GM21360 (cell line): ENCODE results near the gene SLF1.
A peak's percentile ranks its signal among the peaks of the same experiment; 100 is the strongest.
"Not testable (repeated sequence)": the region's sequence is repeated elsewhere in the genome, so short reads cannot be mapped to it uniquely, and the experiment has no call there.

Source experiments
- ATAC-seq: cut with Tn5 transposase; IDR thresholded peaks from one replicate; pipeline ENCODE4 v1.9.1; 2021; ENCODE audit warnings: mild to moderate bottlenecking, moderate library complexity; ENCODE audit not compliant: unreplicated experiment

SLF1 gene

DNA sequence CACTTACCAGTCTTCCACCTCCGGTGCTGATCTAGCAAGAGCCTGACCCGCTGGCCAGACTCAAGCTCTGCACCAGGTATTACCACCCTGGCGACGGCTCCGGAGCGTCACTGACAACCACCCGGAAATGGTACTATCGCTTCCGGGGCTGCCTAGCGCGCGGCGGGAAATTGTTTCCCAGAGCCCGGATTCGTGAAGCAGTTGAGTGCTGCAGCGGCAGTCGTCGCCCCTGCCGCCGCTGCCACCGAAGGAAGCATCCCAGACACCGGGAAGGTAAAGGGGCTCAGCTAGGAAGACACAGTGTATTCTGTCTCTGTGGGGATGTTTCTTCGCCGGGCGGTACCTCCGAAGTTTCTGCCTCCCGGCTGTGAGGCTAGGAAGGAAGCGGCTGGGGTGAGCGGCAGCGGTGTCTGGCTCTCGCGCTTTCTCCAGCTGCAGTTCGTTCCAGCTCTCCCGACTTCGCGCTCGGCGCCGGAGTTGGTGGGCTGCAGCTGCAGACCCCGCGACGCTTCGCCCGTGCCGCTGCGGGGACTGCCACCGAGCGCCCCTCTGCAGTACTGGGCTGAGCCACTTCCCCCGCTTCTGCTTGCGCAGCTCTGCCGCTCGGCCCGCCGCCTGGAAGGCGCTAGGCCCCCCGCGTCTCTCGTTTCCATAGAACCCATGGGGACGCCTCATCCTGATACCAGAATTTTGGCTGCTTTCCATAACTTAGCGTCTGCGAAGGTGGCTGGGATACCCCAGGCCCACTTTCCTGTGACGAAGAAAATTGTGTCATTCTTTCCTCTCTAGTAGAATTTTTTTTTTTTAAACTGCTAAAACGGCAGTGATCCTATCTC, at the start of gene SLF1, which contains the start of gene KIAA0825:
Gene SLF1, plus strand, starts transcription at position 177 of the 836 bp plus-strand sequence. CDS start 10,142 bp downstream, outside the sequence.
Gene KIAA0825, minus strand, starts transcription at position 112 of the 836 bp plus-strand sequence. CDS start 81,478 bp downstream, outside the sequence.
- peak; percentile 97 for ATAC-seq

DNA sequence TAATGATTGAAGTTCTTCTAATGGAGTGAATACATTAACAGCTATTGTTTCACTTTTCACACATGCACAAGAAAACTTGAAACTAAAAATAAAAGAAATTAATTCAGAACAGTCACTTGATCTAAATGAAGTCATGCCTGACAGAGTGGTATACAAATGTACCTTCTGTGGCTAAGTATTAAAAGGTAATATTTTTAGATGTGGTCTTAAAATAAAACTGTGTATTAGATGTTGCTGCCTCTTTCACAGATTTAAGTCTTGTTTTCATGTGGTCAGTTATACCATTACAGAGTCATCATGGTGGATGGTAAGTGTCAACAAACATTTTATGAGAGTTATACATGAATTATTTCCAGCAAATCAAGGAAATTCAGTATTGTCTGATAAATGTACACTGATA, 47.1 kb upstream of the SLF1 start:
- no peak for ATAC-seq

DNA sequence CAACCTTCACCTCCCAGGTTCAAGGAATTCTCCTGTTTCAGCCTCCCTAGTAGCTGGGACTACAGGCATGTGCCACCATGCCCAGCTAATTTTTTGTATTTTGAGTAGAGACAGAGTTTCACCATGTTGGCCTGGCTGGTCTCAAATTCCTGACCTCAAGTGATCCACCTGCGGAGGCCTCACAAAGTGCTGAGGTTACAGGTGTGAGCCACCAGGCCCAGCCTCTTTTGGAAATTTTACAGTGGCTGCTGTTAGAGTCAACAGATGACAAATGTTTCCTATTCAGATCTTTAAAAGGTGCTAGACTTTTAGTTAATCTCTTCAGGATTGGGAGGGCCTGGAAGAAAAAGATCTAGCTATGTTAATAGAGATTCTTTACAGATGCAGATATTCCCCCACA, 45.1 kb upstream of the SLF1 start:
- ATAC-seq = not testable (repeated sequence)

DNA sequence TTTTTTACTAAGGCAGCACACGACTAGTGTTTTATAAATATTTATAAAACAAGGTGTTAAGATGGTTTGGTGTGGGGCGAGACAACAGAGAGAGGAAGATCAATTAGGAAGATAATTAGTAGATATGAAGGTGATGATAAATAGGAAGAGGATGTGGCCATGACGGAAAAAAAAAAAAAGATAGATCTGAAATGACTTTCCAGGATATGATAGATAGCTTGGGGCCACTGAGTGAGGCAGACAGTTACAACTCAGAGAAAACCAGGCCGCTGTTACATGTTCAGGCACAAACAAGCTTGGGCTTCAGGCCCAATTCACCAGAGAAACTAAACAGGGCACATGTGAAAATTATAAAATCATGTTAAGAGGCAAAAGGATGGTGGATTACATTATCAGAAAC, 43.3 kb upstream of the SLF1 start:
- ATAC-seq = no peak

DNA sequence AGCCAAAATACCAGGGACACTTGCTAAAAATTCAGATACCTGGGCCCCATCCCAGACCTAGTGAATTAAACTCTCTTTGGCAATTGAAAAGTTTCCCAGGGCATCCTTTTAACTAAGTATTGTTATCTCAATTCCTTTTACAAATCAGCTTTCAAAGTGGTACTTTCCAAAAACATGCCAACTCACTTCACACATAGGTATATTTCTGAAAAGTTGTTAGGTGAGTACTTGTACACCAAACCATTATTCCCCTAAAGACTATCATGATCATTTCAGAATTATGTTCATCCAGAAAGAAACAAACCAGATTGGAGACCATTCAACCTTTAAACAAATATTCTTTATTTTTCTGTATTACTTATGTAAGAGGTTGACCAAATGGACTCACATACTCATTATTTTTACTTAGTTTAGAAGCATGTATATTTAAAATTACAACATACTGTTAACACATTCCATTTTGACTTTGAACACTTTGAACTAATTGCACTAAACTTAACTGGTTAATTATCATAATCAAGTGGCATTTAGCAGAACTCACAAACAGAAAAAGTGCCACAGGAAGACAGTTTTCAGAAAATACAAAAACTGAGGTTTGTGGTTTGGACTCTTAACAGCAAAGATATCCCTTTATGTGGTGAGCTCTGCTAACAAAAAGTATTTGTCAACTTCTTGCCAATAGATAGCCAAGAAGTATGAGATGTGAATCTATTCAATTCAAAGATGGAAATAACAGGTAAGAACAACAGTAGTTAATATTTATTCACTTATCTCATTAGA, 40.8 kb upstream of the SLF1 start:
- ATAC-seq = no peak

DNA sequence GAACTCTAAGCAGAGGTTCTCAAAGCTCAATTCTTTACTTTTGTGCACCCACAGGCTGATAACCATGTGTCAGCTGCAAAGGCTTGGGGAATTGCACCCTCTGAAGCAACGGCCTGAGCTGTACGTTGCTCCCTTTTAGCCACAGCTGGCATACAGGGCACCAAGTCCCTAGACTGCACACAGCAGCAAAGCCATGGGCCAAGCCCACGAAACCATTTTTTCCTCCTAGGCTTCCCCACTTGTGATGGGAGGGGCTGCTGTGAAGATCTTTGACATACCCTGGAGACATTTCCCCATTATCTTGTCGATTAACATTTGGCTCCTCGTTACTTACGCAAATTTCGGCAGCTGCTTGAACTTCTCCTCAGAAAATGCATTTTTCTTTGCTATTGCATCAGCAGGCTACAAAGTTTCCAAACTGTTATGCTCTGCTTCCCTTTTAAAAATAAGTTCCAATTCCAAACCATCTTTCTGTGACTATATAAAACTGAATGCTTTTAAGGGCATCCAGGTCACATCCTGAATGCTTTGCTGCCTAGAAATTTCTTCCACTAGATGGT, 23.1 kb upstream of the SLF1 start:
- ATAC-seq = no peak

DNA sequence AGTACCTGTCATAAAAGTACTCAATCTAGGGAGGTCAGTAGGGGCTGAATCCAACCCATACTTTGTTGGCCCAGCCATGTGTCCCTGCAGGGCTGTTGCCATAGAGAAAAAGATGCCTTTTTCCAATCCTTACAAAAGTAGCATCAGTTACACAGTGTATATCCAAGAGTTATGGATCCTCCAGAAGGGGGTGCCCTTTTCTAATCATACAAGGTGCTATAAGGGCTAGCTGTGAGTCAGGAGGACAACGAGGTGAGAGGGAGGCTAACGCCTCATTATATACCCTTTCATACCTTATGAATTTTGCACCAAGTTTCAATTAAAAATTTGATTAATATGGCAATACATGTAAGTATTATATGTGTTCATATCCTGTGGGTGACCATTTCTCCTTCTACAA, 4.9 kb upstream of the SLF1 start:
- no peak for ATAC-seq

DNA sequence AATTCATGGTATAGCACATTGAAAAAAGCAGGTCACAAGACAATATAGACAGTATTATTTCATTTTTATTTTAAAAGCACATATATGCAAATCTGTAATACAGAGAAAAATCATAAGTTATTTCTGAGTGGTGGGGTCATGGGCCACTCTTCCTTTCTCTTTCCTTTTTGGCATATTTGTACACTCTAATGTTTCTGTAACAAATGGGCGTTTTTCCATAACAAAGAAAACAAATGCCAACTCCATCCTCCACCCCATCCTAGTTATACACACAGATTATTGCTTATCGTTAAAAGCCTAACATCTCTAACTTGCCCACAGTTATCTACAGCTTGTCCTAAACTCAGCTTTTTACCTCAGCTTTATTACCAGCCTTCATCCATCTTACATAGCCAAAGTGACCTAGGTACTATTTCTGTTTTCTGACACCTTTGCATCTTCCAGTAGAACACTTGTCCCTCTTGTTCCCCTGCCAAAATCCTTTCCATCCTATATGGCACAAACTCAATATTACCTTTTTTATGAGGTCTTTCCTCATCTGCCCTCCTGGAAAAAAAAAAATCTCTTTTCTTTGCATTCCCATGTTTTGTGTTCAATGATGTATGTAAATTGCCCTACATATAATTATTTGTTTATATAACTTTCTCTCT, 4.2 kb upstream of the SLF1 start:
- no peak for ATAC-seq

DNA sequence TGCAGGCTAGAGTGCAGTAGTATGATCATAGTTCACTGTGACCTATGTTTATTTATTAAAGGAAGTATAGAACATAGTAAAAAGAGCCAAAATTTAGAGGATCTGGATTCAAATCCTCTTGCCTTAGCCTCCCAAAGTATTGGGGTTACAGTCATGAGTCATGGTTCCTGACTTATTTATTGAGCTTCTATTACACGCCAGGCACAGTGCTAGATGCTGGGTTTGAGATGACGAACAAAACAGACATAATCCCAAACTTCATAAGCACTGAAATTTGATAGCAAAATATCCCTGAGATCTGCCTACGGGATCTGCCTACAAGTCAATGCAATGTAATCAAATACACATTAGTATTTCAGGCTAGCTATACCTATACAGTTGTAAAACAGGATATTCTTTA, 2.6 kb upstream of the SLF1 start:
- ATAC-seq = no peak

DNA sequence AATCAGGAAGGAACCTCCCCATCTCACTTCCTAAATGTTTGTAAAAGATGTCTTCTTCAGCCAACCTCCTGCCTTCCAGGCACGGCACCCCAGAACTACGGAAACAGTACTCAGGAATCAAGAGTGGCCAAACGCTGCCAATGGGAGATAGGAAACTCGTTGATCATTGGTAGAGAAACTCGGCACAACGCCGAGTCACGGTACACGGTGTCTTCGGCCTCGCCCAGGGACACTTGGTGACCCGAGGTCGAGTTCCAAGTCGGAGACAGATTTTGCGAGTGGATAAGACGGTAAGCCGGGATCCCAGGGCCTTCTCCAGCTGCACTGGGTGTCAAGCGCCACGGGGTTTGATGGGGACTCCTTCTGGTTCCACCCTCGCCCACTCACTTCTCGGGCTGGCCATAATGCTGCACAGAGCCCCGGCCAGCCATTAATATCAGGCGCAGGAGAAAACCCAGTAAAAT, 408 bp upstream of the SLF1 start:
- ATAC-seq = peak; percentile 25

DNA sequence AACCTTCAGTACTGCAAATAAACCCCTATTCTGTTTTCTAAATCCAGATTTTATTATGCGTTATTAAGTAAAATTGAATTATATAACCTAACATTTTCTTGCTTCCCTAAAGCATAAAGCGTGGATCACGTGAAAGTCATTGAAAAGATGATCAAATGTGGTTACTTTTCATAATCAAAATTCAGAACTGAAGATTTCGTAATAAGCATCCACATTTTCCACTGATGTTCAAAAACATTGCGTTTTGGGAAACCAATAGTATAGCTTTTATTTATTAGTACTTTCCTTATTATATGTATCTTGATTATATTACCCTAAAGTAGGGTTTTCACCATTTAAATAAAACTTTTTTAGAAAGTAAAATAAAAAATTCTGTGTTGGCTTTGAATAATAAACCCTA, 1.8 kb downstream of the SLF1 start:
- no peak for ATAC-seq

DNA sequence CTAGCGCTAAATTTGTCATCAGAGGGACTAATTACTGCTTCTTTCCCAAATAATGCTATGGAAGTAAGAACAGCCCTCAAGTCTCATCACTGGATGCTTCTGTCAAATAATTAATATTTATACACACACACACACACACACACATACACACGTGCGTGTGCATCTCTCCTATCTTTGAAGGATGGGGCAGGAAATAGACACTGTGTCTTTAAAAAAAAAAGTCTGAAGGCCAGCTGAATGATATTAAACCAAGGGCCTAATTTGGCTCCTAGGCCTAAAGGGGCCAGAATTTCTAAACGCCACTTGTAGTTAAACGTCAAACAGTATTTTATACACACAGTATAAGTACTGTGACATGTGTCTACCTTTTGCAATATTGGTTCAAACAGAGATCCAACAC, 3.3 kb downstream of the SLF1 start:
- no peak for ATAC-seq

DNA sequence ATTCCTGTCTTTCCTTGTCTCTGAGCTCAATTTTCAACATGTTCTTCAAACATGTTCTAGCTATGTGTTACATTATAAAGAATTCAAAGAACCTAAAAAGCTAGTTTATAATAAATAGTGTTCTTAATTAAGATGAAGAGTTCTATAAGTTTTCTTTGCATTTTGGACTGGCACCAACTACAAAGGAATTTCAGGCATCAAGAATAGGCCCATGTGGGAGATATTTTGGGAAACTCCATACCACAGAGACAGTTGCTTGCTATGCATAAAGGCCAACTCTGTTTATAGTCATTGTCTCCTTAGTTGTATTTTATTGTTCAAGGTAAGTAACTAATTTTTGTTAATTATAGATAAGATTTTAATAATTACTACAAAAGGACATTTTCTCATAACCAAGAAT, 4.5 kb downstream of the SLF1 start:
- no peak for ATAC-seq

DNA sequence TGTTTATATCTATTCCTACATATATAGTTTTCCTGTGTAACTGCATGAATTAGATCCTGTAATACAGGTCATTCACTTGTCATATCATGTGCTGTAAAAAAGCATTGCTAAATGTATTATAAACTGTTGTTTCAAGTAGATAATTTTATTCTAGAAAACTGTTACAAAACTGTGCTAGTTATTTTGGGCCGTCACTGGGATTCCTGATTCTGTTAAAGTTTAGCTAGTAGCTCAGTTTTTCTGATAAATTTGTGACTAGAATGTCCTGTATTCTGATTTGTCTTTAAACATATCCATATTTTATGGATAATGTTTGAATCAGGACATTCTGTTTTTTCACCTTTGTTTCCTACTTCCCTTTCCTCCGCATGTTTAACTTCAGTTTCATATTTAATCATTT, 5.4 kb downstream of the SLF1 start:
- ATAC-seq = no peak

DNA sequence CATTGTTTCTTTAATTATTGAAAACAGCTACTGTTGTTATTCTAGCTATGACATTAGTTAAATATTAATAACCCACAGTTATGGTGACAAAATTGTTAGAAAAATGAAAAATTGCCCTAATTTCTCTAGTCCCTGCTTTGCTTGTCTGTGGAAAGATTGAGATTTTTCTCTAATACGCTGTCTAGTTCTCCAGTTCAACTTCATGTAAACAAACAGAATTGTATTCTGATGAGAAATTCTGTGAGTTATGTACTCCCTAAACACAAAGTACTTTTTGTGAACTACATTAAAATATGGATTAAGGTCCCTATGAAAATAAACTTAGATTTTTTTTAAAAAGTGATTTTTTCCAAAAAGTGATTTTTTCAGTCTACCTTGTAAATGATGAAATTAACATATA, 8.7 kb downstream of the SLF1 start:
- ATAC-seq = no peak

DNA sequence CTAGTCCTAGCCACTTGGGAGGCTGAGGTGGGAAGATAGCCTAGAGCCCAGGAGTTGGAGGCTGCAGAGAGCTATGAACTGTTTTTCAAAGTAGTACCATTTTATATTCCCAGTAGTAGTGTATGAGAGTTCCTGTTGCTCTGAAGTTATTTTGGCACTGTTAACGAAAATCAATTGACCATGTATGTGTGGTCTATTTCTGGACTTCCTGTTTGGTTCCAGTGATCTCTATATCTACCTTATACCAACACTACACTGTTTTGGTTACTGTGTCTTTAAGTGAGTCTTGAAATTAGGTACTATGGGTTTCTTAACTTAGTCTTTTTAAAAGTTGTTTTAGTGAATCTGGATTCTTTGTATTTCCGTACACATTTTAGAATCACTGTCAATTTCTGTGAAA, 13.6 kb downstream of the SLF1 start:
- ATAC-seq = peak; percentile 98

DNA sequence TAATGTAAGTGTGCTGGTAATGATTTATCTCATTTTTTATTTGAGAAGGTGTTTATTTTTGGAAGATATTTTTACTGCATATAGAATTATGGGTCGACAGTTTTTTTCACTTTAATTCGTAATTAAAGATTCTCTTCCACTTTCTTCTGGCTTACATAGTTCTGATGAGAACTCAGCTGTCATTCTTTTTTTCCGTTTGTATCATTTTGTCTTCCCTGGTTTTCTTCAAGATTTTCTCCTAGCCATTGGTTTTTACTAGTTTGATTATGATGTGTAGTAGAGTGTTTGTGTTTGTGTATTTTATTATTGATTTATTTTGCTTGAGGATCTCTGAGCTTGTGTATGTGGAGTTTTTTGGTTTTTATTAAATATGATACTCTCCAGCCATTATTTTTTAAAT, 21.7 kb downstream of the SLF1 start:
- ATAC-seq = no peak

DNA sequence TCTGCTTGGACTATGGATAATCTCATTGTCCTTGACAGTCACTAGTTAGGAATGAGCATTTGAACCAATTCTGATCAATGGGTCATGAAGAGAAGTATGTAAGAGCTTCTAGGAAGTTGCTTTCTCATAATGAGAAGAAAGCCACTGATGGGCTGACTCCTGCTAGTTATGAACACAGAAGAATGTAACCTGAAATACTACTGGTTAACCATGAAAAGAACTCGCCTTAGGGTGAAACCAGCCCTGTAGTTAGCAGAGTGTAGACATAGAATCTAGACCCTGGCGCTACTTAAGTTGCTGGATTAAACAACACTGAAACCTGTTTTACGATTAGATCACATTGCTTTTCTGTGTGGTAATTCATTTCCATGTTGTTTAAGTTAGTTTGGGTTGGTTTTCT, 26.6 kb downstream of the SLF1 start:
- no peak for ATAC-seq

DNA sequence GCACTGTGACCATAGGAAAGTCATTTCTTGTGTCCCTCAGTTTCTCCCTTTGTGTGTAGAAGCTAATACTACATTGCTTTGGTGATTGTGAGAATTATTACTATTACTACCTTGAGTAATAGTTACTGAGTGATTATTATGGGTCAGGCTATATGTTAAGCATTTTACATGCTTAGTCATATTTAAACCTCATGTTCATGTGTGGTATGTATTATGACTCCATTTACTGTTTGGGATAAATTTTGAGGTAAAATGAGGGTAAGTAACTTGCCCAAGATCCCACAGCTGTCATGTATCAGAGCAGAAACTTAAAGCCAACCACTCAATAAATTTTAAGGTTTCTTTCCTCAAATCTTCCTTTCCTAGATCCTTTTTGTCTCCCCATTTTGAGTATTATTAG, 28.3 kb downstream of the SLF1 start:
- ATAC-seq = no peak

DNA sequence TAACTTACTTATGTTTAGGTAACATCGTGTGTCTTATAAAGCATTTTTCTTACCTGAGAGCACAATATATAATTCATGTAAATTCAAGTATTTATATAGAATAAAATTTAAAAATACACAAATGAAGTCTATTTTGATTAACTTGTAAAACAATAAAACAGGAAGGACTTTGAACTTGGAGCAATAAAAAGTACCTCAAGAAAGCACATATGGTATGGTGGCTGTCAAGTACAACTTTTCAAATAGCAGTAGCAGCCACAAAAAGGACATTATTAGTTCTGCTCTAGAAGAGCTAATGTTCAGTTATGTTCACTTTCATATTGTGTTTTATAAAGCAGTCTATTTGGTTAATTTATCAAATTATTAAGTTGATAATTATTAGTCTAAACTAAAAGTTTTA, 31.4 kb downstream of the SLF1 start:
- no peak for ATAC-seq

DNA sequence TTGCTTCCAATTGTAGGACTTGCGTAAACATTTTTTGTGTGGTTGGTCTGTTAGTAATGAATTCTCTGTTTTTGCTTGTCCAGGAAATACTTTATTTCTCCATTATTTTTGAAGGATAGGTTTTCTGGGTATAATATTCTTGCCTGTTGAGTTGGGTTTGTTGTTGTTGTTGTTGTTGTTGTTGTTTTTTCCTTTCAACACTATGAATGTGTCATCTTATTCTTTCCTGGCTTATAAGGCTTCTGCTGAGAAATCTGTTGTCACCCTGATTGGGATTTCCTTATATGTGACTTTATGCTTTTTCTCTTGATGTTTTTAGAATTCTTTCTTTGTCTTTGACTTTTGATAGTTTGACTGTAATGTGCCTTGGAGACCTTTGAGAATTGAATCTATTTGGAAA, 39.8 kb downstream of the SLF1 start:
- no peak for ATAC-seq
